Keratinocyte (primary cell): ENCODE results near the gene P2RY13. TPM values are rescaled to one million over a fixed set of nuclear protein-coding genes. Genes with fewer than 3 reads are reported as not detected.

ENCODE experiments used
- DNase-seq: peaks from one replicate; pipeline ENCODE4 v3.0.0-alpha.2; 2011; ENCODE audit warnings: low read depth, missing footprints, low spot score
- FAIRE-seq: peaks from 2 replicates; lab custom pipeline; 2011; peaks lifted over from hg19 to GRCh38; lab: Jason Lieb, UNC
- H2AFZ ChIP-seq: 2 replicates; pipeline ENCODE4 v1.6.0; 2012; ENCODE audit warnings: low read length, control low read depth, inconsistent platforms; ENCODE audit not compliant: control insufficient read depth
- H3K27ac ChIP-seq: 2 replicates; pipeline ENCODE4 v1.5.1; 2011; ENCODE audit warnings: low read length; ENCODE audit not compliant: control insufficient read depth, insufficient read depth
- H3K27me3 ChIP-seq: 3 replicates; pipeline ENCODE4 v1.6.0; 2011; ENCODE audit warnings: low read length; ENCODE audit not compliant: control insufficient read depth, insufficient read depth; ENCODE audit errors: extremely low read depth
- H3K36me3 ChIP-seq, 2 experiments: 2 replicates in 1 of 2; 3 replicates in 1 of 2; pipeline ENCODE4 v1.5.1; 2011; ENCODE audit warnings: low read length in 2 of 2, mild to moderate bottlenecking in 1 of 2; ENCODE audit not compliant: control insufficient read depth in 2 of 2, insufficient read depth in 2 of 2; ENCODE audit errors: extremely low read depth in 1 of 2
- H3K4me1 ChIP-seq: 3 replicates; pipeline ENCODE4 v1.5.1; 2011; ENCODE audit warnings: low read length; ENCODE audit not compliant: control insufficient read depth, insufficient read depth; ENCODE audit errors: extremely low read depth
- H3K4me2 ChIP-seq: 3 replicates; pipeline ENCODE4 v1.6.0; 2011; ENCODE audit warnings: low read depth, low read length; ENCODE audit not compliant: control insufficient read depth, insufficient read depth; ENCODE audit errors: extremely low read depth
- H3K4me3 ChIP-seq, 3 experiments: fragments of 200-600 bp in 1 of 3; sonication (generic) in 1 of 3; 2 replicates in 2 of 3; 3 replicates in 1 of 3; pipeline ENCODE4 v1.5.1; 2011 to 2016; ENCODE audit warnings: low read length in 3 of 3, mild to moderate bottlenecking in 3 of 3, control low read depth in 2 of 3, inconsistent platforms in 1 of 3, low read depth in 1 of 3, mixed read lengths in 1 of 3, mixed run types in 1 of 3, moderate library complexity in 1 of 3; ENCODE audit not compliant: control insufficient read depth in 2 of 3, insufficient read depth in 2 of 3; ENCODE audit errors: extremely low read depth in 1 of 3
- H3K79me2 ChIP-seq: 2 replicates; pipeline ENCODE4 v1.6.0; 2012; ENCODE audit warnings: low read length; ENCODE audit not compliant: control insufficient read depth, insufficient read depth
- H3K9ac ChIP-seq: 3 replicates; pipeline ENCODE4 v1.6.0; 2011; ENCODE audit warnings: low read length; ENCODE audit not compliant: control insufficient read depth, insufficient read depth; ENCODE audit errors: extremely low read depth
- H3K9me1 ChIP-seq: 3 replicates; pipeline ENCODE4 v1.6.0; 2011; ENCODE audit warnings: low read length; ENCODE audit not compliant: control insufficient read depth, insufficient read depth; ENCODE audit errors: extremely low read depth
- H3K9me3 ChIP-seq: 2 replicates; pipeline ENCODE4 v1.5.1; 2012; ENCODE audit warnings: low read depth, low read length; ENCODE audit not compliant: control insufficient read depth
- H4K20me1 ChIP-seq: 3 replicates; pipeline ENCODE4 v1.6.0; 2011; ENCODE audit warnings: low read length; ENCODE audit not compliant: control insufficient read depth, insufficient read depth; ENCODE audit errors: extremely low read depth
- EZH2 ChIP-seq: IDR thresholded peaks from one replicate; pipeline ENCODE4 v1.6.1; 2012; ENCODE audit warnings: inconsistent platforms, mild to moderate bottlenecking, low read length, moderate library complexity
- dilution Hi-C: fragments of 300-500 bp; cut with MboI; formaldehyde crosslinking; loops from one replicate; pipeline ENCODE4 v1.7.0; 2020; ENCODE audit warnings: low sequenced_read_pairs; ENCODE audit not compliant: extremely low pct_ligation_motif_present
- polyA plus RNA-seq, 5 experiments: library from polyadenylated mRNA; depleted of rRNA in 3 of 5; stranded (reverse) in 3 of 5; stranded (forward) in 1 of 5; unstranded in 1 of 5; fragments of >200 nt; gene quantifications; 1 replicate in 1 of 5; 2 replicates in 3 of 5; 3 replicates in 1 of 5; pipeline versions ENCODE4 v1.2.1 to v1.2.3, GENCODE V29; 2011 to 2012; ENCODE audit warnings: missing spikeins in 2 of 5, low read depth in 1 of 5, low replicate concordance in 1 of 5
- TF ChIP-seq, protein P1 (sequence below), 3 experiments: IDR thresholded peaks in 1 of 3; conservative IDR thresholded peaks in 1 of 3; optimal IDR thresholded peaks in 1 of 3; 2 replicates in 2 of 3; 3 replicates in 1 of 3; pipeline versions ENCODE3 to v1.5.1; 2011; ENCODE audit warnings: low read length in 3 of 3, mild to moderate bottlenecking in 3 of 3, moderate library complexity in 2 of 3, control low read depth in 1 of 3, inconsistent platforms in 1 of 3; ENCODE audit not compliant: insufficient read depth in 2 of 3; ENCODE audit errors: extremely low read depth in 1 of 3

The P2RY13 gene
- polyA plus RNA-seq, 1 donor (not counting 4 experiments of a cell fraction or from before 2014, with no cell fraction given) = not detected

GRCh38 chr3:151319628-151320027, 9.7 kb downstream of the P2RY13 start:
- no peak for TF ChIP-seq EZH2
- TF ChIP-seq, protein P1, sequence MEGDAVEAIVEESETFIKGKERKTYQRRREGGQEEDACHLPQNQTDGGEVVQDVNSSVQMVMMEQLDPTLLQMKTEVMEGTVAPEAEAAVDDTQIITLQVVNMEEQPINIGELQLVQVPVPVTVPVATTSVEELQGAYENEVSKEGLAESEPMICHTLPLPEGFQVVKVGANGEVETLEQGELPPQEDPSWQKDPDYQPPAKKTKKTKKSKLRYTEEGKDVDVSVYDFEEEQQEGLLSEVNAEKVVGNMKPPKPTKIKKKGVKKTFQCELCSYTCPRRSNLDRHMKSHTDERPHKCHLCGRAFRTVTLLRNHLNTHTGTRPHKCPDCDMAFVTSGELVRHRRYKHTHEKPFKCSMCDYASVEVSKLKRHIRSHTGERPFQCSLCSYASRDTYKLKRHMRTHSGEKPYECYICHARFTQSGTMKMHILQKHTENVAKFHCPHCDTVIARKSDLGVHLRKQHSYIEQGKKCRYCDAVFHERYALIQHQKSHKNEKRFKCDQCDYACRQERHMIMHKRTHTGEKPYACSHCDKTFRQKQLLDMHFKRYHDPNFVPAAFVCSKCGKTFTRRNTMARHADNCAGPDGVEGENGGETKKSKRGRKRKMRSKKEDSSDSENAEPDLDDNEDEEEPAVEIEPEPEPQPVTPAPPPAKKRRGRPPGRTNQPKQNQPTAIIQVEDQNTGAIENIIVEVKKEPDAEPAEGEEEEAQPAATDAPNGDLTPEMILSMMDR (optimal IDR thresholded peaks at IDR 0.05 in 1 of 3, IDR thresholded peaks at IDR 0.05 in 1 of 3, conservative IDR thresholded peaks at IDR 0.05 in 1 of 3; ENCODE audit: extremely low read depth in 1 of 3, insufficient read depth in 2 of 3, low read length in 3 of 3) = no peak
- Histone ChIP-seq H3K27ac (peak overlapping the region; percentile 98), H3K4me3 (peak overlapping the region in 2 of 3 experiments; percentile 56 to 60), H3K9me1 (no peaks in the 10 kb centered on the region), H3K4me2 (peak overlapping the region; percentile 97), H3K27me3 (no peaks in the 10 kb centered on the region), H3K9me3 (no peaks in the 10 kb centered on the region), H2AFZ (peak overlapping the region; percentile 70), H3K9ac (peak overlapping the region; percentile 74), H3K36me3 (peaks cover 0 to 3% of the 10 kb centered on the region in 2 experiments), H4K20me1 (no peaks in the 10 kb centered on the region), H3K4me1 (peaks cover 41% of the 10 kb centered on the region), H3K79me2 (peaks cover 19% of the 10 kb centered on the region)
- FAIRE-seq (peak; percentile 32), DNase-seq (no peak)
- dilution Hi-C loops = no loop called here

- H3K4me1 ChIP-seq = peaks cover 45% of the 10 kb centered on the region
- peak overlapping the region; percentile 82 for H2AFZ ChIP-seq
- H4K20me1 ChIP-seq = no peaks in the 10 kb centered on the region
- H3K27ac ChIP-seq = peak overlapping the region; percentile 98
- H3K9me1 ChIP-seq = no peaks in the 10 kb centered on the region
- TF ChIP-seq, protein P1 (optimal IDR thresholded peaks at IDR 0.05 in 1 of 3, IDR thresholded peaks at IDR 0.05 in 1 of 3, conservative IDR thresholded peaks at IDR 0.05 in 1 of 3; ENCODE audit: extremely low read depth in 1 of 3, insufficient read depth in 2 of 3, low read length in 3 of 3) = no peak
- TF ChIP-seq EZH2 = no peak
- H3K9me3 ChIP-seq = no peaks in the 10 kb centered on the region
- peaks cover 25% of the 10 kb centered on the region for H3K79me2 ChIP-seq
- dilution Hi-C loops = no loop called here
- peak overlapping the region; percentile 74 for H3K9ac ChIP-seq
- DNase-seq = peak; percentile 75
- no peaks in the 10 kb centered on the region for H3K27me3 ChIP-seq
- no peak for FAIRE-seq
- H3K4me3 ChIP-seq = peak overlapping the region; percentile 17 to 60 (median 56)
- H3K36me3 ChIP-seq = peaks cover 0 to 7% of the 10 kb centered on the region in 2 experiments
- peak overlapping the region; percentile 97 for H3K4me2 ChIP-seq
Measured at GRCh38 chr3:151318991-151319390, 10.4 kb downstream of the P2RY13 start.
